Stimulated activated CD8-positive, alpha-beta memory T cell treated with anti-CD3 and anti-CD28 coated beads, Interleukin-4, amount 100 ng/mL, for 1 hour (primary cell): ENCODE data around the gene PC.

Source experiments
- DNase-seq, 2 donors: peaks; one replicate each; pipeline ENCODE4 v3.0.0-alpha.2; 2020; ENCODE audit warnings: low read depth in 2 of 2, low spot score in 1 of 2

The PC gene

DNA sequence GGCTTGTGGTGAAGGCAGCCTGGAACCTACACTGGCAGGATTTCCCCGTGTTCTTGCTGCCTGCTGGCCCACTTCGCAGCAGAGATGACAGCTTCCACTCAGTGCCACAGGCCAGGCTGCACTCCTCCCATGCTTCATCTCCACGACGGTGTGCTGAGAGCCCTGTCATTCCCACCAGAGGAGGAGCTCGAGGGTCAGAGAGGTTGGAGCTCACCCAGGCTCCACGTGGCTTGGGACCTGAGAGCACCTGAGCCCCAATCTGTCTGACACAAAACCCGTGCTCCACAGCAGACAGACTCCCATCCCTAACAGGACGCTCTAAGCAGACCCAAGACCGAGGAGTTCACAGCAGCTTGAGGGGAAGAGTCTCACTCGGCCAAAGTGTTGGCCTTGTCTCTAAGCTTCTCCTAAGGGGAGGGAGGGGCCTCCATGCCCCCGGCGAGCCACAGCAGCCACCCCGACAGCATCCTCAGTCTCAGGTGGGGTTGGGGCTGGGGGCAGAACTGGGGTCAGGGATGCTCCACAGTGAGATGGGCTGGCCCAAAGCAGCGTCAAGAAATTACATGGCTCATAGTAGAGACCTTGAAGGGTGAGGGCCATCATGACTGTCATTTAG is 90.7 kb downstream of the PC start:
- no peak for DNase-seq

GRCh38 chr11:66866511-66866986 is 91.6 kb downstream of the PC start:
- no peak for DNase-seq

- DNase-seq = no peak
Observed at GRCh38 chr11:66866007-66866406, 92.2 kb downstream of the PC start.

DNA sequence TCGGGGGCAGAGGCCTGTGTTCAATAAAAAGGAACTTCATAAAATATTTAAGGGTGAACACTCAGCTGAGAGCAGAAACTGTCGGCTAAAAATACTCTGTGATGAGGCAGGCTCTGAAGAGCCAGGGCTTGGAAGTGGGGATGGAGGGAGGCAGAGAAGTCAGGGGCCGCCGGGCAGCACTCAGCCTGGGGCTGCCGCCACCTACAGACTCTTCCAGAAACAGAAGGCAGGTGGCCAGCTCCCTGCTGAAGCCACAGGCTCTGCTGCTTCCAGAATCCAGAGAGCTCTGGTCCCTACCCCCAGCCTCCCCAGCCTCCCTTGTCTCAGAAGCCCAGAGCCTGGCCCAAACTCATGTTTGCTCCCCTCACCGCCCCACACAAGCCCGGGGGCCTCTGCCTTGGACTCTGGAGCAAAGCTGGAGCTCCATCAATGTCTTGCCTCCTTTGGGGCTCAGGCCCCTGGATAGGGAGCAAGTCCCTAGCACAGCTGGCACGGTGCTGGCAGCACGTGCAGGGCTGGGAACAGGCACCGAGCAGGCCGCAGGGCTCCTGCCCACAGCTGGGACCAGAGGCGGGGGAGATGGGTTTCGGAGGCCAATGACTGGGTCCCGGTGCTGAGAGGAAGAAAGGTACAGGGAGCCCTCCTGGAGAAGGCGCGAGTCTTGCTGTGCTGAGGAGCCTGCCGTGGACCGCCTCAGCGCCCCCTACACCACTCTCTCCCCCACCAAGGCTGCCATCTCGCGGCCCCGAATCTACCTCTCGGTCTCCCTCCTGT is 93.1 kb downstream of the PC start:
- DNase-seq = no peak

DNA sequence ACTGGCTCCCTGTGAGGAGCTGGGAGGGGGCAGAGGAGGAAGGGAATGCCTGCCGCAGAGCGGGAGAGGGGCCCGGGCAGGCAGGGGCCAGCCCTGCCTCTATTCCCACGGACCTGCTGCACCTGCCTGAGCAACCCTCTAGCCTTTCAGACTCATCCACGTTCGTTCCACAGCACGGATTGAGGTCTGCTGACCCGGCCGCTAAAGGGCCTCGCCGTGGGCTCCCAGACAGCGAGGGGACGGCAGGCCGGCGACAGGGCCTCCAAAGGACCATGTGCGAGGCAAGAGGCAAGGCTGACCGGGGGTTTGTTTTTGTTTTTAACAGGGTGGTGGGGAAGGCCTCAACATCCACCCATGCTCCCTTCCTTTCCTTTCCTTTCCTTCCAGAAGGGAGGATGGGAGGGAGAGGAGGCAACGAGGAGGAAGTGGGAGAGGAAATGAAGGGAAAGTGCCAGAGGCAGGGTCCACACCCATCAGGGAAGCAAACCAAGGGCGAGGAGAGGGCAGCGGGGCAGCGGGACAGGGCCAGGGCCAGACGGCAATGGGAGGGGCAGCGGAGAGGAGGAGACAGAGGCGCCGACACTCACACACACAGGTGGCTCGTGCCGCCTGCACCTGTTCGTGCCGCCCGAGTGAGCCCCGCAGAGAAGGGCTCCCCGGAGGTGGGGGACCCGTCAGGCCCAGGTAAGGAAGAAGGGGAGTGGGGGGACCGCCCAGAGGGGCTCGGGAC is 93.8 kb downstream of the PC start:
- no peak for DNase-seq

GRCh38 chr11:66863428-66864125 is 94.6 kb downstream of the PC start:
- DNase-seq = no peak

DNA sequence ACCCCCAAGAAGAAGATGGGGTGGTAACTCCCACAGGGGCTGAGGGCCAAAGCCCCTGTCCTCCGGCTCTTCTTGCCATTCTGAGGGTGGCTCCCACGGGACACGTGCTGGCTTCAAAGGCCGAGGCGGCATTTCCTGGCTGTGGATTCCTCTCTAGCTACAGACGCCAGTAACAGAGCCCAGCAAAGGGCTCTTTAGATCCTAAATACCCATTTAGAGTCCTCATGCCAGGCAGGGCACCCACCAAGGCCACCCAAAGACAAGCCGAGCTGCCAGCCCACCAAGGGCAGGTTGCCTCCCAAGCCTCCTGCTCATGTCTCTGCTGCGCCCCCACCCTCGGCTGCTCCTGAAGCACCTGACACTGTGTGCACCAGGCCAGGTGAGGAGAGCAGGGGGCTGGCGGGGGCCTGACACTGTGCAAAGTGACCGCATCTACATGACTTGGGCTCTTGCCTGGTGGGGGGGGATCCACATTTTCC is 95.6 kb downstream of the PC start:
- no peak for DNase-seq

DNA sequence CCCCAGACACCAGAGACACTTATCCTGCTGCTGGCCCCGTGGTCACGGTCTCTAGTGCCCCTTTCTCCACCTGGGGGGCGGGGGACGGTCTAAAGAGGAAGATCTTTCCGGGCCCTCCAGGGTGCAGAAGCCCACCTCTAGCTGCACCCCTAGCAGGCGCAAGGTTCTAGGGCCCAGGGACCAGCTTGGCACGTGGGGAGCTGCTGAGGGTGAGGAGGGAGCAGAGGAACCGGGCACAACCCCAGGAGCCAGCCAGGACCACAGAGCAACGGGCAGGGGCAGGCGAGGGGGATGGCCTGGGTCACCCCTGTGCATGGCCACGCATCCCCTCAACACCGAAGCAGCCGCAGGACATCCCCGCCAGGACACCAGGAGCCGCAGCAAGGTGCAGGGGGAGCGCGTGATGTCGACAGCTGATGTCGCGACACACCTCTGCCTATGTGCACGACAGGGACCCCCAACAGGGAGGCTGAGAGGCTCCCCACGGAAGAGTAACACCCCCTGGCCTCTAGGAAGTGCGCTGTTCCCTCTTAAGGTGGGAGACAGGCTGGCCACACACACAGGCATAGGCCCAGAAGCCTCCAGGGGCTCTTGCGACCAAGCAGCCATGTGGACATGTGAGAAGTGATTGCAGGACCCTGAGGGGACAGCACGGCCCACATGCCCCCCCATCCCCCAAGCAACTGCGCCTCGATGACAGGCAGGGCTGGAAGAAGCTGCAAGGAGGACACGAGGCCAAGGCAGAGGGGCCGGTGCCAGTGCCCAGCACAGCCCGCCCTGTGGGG is 96.2 kb downstream of the PC start:
- no peak for DNase-seq

DNA sequence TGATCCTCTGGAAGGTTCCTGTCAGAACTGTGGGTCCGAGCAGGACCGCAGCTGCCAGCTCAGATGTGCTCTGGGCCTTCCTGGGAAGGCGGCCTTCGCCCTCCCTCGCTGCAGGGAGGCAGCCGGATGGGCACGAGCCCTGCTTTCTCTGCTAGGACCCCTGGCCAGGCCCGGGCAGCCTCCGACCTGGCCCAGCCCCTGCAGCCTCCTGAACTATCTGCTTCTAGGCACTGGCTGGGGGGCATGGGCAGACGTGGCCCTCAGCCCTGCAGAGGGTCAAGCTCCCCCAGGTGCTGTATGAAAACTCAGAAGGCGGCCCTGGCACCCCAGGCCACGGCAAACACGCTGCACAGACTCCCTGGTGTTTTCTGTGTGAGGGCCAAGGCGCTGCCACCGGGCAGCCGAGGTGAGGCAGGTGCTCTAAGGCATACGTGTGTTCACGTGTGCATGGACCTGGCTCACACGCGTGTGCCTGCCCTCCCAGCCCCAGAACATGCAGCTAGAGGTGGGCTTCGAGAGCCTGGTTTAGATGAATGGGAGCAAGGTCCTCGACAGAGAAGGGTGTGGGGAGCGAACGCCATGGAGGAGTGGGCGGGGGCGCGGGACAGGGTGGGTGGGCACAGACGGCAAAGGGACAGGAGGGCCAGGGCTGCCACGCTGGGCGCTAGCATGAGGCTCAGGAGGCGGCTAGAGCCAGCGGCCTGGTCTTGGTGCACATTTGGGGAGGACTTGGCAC is 97.0 kb downstream of the PC start:
- no peak for DNase-seq

DNA sequence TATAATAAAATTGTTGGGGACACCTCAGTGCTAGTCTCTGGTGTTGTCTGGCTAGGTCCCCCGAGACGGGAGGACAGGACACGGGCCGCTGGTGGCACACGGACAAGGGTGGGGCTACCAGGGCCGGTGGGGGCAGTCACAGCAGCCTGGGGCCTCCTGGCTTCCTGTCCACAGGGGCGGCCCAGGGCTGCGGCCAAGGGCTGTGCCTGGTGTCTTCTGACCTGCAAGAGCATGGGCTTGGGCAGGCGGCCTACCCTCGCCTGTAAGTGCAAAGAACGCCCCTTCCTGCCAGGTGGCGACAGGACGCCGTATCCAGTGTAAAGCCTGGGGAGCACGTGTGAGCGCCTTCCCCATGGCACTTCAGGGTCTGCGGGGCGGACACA is 97.7 kb downstream of the PC start:
- no peak for DNase-seq

- no peak for DNase-seq
Observed at GRCh38 chr11:66859686-66860448, 98.3 kb downstream of the PC start.

DNA sequence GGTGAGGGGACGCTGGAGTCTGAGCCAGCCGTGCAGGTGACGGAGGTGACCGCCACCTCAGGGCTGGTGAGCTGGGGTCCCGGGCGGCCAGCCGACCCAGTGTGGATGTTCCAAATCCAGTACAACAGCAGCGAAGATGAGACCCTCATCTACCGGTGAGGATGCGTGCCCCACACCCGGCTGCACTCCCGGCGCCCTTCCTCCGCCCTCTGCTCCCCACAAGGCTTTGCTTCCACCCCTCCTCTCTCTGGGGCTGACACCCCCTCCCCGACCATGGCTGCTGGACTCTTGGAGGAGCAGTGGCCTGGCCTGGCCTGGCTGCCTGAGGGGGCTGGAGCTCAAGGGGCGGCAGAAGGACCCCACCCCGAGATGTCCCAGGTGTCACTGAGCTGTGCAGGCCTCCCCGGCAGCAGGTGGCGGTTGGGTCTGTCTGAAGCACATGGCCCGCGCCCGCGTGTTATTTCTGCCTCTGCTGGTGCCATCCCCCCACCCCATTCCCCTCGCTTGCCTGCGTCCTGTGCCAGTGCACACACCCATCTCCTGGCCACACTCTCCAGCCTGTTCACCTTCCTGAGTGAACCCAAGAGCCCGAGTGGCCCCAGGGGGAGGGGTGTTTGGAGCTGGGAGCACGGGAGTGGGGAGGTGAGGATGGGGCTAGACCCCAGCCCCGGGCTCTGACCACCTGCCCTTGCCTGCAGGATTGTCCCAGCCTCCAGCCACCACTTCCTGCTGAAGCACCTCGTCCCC is 99.1 kb downstream of the PC start:
- DNase-seq = no peak

DNA sequence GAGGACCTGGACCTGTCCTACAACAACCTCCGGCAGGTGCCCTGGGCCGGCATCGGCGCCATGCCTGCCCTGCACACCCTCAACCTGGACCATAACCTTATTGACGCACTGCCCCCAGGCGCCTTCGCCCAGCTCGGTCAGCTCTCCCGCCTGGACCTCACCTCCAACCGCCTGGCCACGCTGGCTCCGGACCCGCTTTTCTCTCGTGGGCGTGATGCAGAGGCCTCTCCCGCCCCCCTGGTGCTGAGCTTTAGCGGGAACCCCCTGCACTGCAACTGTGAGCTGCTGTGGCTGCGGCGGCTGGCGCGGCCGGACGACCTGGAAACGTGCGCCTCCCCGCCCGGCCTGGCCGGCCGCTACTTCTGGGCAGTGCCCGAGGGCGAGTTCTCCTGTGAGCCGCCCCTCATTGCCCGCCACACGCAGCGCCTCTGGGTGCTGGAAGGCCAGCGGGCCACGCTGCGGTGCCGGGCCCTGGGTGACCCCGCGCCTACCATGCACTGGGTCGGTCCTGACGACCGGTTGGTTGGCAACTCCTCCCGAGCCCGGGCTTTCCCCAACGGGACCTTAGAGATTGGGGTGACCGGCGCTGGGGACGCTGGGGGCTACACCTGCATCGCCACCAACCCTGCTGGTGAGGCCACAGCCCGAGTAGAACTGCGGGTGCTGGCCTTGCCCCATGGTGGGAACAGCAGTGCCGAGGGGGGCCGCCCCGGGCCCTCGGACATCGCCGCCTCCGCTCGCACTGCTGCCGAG is 99.8 kb downstream of the PC start:
- DNase-seq = no peak

DNA sequence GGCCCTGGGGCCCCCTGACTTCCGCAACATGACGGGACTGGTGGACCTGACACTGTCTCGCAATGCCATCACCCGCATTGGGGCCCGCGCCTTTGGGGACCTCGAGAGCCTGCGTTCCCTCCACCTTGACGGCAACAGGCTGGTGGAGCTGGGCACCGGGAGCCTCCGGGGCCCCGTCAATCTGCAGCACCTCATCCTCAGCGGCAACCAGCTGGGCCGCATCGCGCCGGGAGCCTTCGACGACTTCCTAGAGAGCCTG is 100.3 kb downstream of the PC start:
- no peak for DNase-seq

GRCh38 chr11:66857234-66857926 is 100.8 kb downstream of the PC start:
- DNase-seq = no peak

DNA sequence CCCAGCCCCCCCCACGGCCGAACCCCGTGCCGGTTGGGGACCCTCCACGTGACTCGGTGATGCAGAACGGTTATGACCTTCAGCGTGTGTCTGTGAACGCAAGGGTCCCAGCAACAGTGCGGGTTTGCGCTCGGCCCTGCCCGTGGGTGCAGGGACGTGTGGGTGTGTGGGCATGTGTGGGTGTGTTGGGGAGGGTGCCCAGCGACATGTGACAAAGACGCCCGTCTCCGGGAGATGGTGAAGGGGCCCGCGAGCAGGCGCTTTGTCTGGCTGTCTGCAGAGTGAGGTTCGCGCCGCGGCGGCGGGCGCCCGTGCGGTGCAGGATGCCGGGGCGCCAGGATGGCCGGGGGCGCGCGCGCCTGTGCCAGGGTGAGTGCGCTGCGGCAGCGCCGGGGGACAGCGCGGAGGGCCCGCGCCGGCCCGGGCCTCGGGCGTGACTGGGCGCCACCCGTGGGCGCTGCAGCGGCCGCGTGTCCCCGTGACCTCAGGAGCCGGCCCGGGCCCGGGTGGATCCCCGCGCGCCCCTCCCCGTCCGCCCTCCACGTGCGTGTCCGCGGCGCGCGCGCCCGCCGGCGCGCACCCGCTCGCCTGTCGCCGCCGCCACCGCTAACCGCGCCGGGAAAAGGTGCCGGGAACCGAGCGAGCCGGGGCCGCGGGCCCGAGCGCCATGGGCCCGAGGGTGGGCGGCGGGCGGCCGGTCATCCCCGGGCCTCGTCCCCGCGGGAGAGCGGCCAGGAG is 101.5 kb downstream of the PC start, which contains the start of gene LRFN4:
TSS of gene LRFN4 (plus strand) at position 569 of the 738 bp plus-strand sequence. CDS start 681 bp downstream, outside the sequence.
- DNase-seq = no peak
